SK-N-SH treated with all-trans-retinoic acid at 6 μM for 48 hours (cell line): Measurements from ENCODE around the gene TRIM37.

Experiments
- ARNTL ChIP-seq: fragments of 450-650 bp; formaldehyde crosslinking; IDR thresholded peaks from 2 replicates; pipeline ENCODE4 v1.5.0; 2020; ENCODE audit warnings: low read depth, mild to moderate bottlenecking, moderate library complexity, borderline replicate concordance
- OSR1 ChIP-seq: fragments of 250-450 bp; sonication (Bioruptor Pico); IDR thresholded peaks from 2 replicates; pipeline ENCODE4 v1.8.0; 2022; ENCODE audit warnings: moderate library complexity, mild to moderate bottlenecking, inconsistent platforms
- RARB ChIP-seq: fragments of 250-450 bp; sonication (Bioruptor Pico); IDR thresholded peaks from 2 replicates; pipeline ENCODE4 v1.8.0; 2021; ENCODE audit warnings: mild to moderate bottlenecking, moderate library complexity
- TOX ChIP-seq: fragments of 250-450 bp; sonication (Bioruptor Pico); IDR thresholded peaks from 2 replicates; pipeline ENCODE4 v1.8.0; 2021; ENCODE audit warnings: mild to moderate bottlenecking, moderate library complexity, borderline replicate concordance
- ZC3H10 ChIP-seq: fragments of 250-450 bp; sonication (Bioruptor Pico); IDR thresholded peaks from 2 replicates; pipeline ENCODE4 v1.5.1; 2021; ENCODE audit warnings: mild to moderate bottlenecking, moderate library complexity
- ZFP30 ChIP-seq: fragments of 450-650 bp; formaldehyde crosslinking; IDR thresholded peaks from 2 replicates; pipeline ENCODE4 v1.5.0; 2022; ENCODE audit warnings: mild to moderate bottlenecking, moderate library complexity
- TF ChIP-seq, protein P1 (sequence below): fragments of 250-450 bp; sonication (Bioruptor Pico); IDR thresholded peaks from 2 replicates; pipeline ENCODE4 v1.5.1; 2021; ENCODE audit warnings: mild to moderate bottlenecking, moderate library complexity
- TF ChIP-seq, protein P2 (sequence below): fragments of 250-450 bp; sonication (Bioruptor Pico); IDR thresholded peaks from 2 replicates; pipeline ENCODE4 v1.8.0; 2020; ENCODE audit warnings: mild to moderate bottlenecking, moderate library complexity, borderline replicate concordance

DNA sequence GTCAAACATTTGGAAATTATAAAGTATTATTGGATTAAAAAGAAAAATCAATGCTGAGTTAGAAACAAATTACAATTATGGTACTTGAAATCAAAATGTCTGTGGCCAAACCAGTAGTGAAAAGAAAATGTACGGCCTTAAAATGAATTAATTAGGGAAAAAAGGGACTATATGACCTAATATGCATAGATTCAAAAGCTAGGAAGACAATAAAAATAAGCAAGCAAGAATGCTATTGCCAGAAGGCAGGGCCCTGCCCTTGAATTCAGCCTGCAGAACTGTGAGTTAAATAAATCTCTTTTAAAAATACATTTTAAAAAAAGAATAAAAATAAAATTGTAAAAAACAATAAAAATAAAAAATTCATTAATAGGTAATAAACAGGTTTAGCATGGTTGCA lies 88.7 kb downstream of the TRIM37 start:
- TF ChIP-seq, protein P1, sequence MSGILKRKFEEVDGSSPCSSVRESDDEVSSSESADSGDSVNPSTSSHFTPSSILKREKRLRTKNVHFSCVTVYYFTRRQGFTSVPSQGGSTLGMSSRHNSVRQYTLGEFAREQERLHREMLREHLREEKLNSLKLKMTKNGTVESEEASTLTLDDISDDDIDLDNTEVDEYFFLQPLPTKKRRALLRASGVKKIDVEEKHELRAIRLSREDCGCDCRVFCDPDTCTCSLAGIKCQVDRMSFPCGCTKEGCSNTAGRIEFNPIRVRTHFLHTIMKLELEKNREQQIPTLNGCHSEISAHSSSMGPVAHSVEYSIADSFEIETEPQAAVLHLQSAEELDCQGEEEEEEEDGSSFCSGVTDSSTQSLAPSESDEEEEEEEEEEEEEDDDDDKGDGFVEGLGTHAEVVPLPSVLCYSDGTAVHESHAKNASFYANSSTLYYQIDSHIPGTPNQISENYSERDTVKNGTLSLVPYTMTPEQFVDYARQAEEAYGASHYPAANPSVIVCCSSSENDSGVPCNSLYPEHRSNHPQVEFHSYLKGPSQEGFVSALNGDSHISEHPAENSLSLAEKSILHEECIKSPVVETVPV (CRISPR knock-in tag): no peak
- no peak for TF ChIP-seq ZFP30 (CRISPR knock-in tag)
- TF ChIP-seq, protein P2, sequence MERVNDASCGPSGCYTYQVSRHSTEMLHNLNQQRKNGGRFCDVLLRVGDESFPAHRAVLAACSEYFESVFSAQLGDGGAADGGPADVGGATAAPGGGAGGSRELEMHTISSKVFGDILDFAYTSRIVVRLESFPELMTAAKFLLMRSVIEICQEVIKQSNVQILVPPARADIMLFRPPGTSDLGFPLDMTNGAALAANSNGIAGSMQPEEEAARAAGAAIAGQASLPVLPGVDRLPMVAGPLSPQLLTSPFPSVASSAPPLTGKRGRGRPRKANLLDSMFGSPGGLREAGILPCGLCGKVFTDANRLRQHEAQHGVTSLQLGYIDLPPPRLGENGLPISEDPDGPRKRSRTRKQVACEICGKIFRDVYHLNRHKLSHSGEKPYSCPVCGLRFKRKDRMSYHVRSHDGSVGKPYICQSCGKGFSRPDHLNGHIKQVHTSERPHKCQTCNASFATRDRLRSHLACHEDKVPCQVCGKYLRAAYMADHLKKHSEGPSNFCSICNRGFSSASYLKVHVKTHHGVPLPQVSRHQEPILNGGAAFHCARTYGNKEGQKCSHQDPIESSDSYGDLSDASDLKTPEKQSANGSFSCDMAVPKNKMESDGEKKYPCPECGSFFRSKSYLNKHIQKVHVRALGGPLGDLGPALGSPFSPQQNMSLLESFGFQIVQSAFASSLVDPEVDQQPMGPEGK (CRISPR knock-in tag): no peak
- no peak for TF ChIP-seq ARNTL (CRISPR knock-in tag)
- TF ChIP-seq OSR1: no peak
- no peak for TF ChIP-seq RARB (CRISPR knock-in tag)
- no peak for TF ChIP-seq ZC3H10 (CRISPR knock-in tag)
- TF ChIP-seq TOX (CRISPR knock-in tag): no peak
